HCT116 (cell line): Measurements from ENCODE around the gene DGKZ. TPM values are rescaled to one million over a fixed set of nuclear protein-coding genes. Genes with fewer than 3 reads are reported as not detected.
"Not testable (repeated sequence)": the region's sequence is repeated elsewhere in the genome, so short reads cannot be mapped to it uniquely, and the experiment has no call there.

Experiments
- ATAC-seq: fragments of 200-7000 bp; cut with Tn5 transposase; 2 replicates; pipeline ENCODE4 v1.9.1; 2020; ENCODE audit warnings: mild to moderate bottlenecking, moderate library complexity
- BruUV-seq: library from RNA; stranded (reverse); fragments of 400-500 nt; replicated peaks from 2 replicates; lab custom pipeline; 2021; lab: Mats Ljungman, UMichigan
- CTCF ChIA-PET: fragments of 300-600 bp; sonication (Branson Sonifier 250); formaldehyde crosslinking; loops from one replicate; lab custom pipeline; 2021; ENCODE audit warnings: antibody characterized with exemption; lab: Charles Lee
- POLR2A ChIA-PET: fragments of 300-600, 350-600 bp; sonication (Branson Sonifier 250); formaldehyde crosslinking; loops from one replicate; lab custom pipeline; 2021; ENCODE audit warnings: antibody characterized with exemption; lab: Charles Lee
- RAD21 ChIA-PET, 2 experiments: fragments of 300-600 bp; sonication (Branson Sonifier 250); formaldehyde crosslinking; loops; one replicate each; lab custom pipeline; 2023; ENCODE audit warnings: low total read pairs in 2 of 2; ENCODE audit not compliant: uncharacterized antibody in 2 of 2, unreplicated experiment in 2 of 2, low non-redundant PET in 1 of 2; lab: Charles Lee
- DNase-seq: peaks from one replicate; pipeline ENCODE4 v3.0.0-alpha.2; 2010; ENCODE audit warnings: low read depth, low spot score
- H2AFZ ChIP-seq: fragments of 200-600 bp; shearing (Covaris generic), sonication (generic); 2 replicates; pipeline ENCODE4 v1.6.1; 2017; ENCODE audit warnings: low read depth, mixed run types, mixed read lengths, antibody characterized with exemption, low read length; ENCODE audit not compliant: poor library complexity, severe bottlenecking
- H3K27ac ChIP-seq: 2 replicates; pipeline ENCODE4 v1.5.1; 2012; ENCODE audit warnings: low read depth, low read length
- H3K27me3 ChIP-seq: fragments of 200-600 bp; sonication (generic); 2 replicates; pipeline ENCODE4 v1.6.1; 2016; ENCODE audit warnings: mixed run types, low read length, mixed read lengths; ENCODE audit not compliant: insufficient read depth
- H3K36me3 ChIP-seq, 2 experiments: fragments of 200-500 bp in 1 of 2; fragments of 200-600 bp in 1 of 2; sonication (Bioruptor generic) in 1 of 2; sonication (generic) in 1 of 2; 2 replicates each; pipeline versions ENCODE4 v1.5.1 to v1.6.1; 2014 to 2016; ENCODE audit warnings: low read length in 2 of 2, inconsistent platforms in 1 of 2, mixed read lengths in 1 of 2, mixed run types in 1 of 2; ENCODE audit not compliant: insufficient read depth in 2 of 2, control insufficient read depth in 1 of 2
- H3K4me1 ChIP-seq, 2 experiments: fragments of 200-600 bp in 1 of 2; sonication (generic) in 1 of 2; 2 replicates each; pipeline versions ENCODE4 v1.5.1 to v1.6.1; 2012 to 2017; ENCODE audit warnings: low read length in 2 of 2, inconsistent platforms in 1 of 2, mild to moderate bottlenecking in 1 of 2, mixed read lengths in 1 of 2, mixed run types in 1 of 2, moderate library complexity in 1 of 2; ENCODE audit not compliant: insufficient read depth in 2 of 2, control insufficient read depth in 1 of 2
- H3K4me2 ChIP-seq: fragments of 200-600 bp; sonication (generic); 2 replicates; pipeline ENCODE4 v1.6.1; 2017; ENCODE audit warnings: mixed run types, low read length, mixed read lengths
- H3K4me3 ChIP-seq, 2 experiments: fragments of 200-600 bp in 1 of 2; sonication (generic) in 1 of 2; replicated peaks in 1 of 2; 2 replicates each; pipeline ENCODE4 v1.5.1; 2011 to 2016; ENCODE audit warnings: low read length in 2 of 2, control low read depth in 1 of 2, low read depth in 1 of 2, mild to moderate bottlenecking in 1 of 2, mixed read lengths in 1 of 2, mixed run types in 1 of 2
- H3K79me2 ChIP-seq: fragments of 200-600 bp; sonication (generic); 2 replicates; pipeline ENCODE4 v1.6.1; 2017; ENCODE audit warnings: mild to moderate bottlenecking, mixed run types, low read length, moderate library complexity, mixed read lengths; ENCODE audit not compliant: insufficient read depth
- H3K9ac ChIP-seq: fragments of 200-600 bp; sonication (generic); 2 replicates; pipeline ENCODE4 v1.6.1; 2016; ENCODE audit warnings: low read length, mixed read lengths
- H3K9me2 ChIP-seq: fragments of 200-600 bp; sonication (generic), shearing (Covaris generic); 2 replicates; pipeline ENCODE4 v1.6.1; 2017; ENCODE audit warnings: mixed run types, mild to moderate bottlenecking, moderate library complexity; ENCODE audit not compliant: insufficient read depth
- H3K9me3 ChIP-seq, 2 experiments: fragments of 200-500 bp in 1 of 2; fragments of 200-600 bp in 1 of 2; sonication (Bioruptor generic) in 1 of 2; sonication (generic) in 1 of 2; 2 replicates each; pipeline ENCODE4 v1.6.1; 2014 to 2017; ENCODE audit warnings: low read length in 2 of 2, mixed read lengths in 2 of 2, inconsistent platforms in 1 of 2, low read depth in 1 of 2, mild to moderate bottlenecking in 1 of 2, mixed run types in 1 of 2, moderate library complexity in 1 of 2; ENCODE audit not compliant: control insufficient read depth in 1 of 2, insufficient read depth in 1 of 2
- H4K20me1 ChIP-seq: fragments of 200-600 bp; sonication (generic), shearing (Covaris generic); 2 replicates; pipeline ENCODE4 v1.6.1; 2017; ENCODE audit warnings: mixed run types, mild to moderate bottlenecking, moderate library complexity; ENCODE audit not compliant: insufficient read depth
- CEBPB ChIP-seq: IDR thresholded peaks from 2 replicates; pipeline ENCODE4 v1.6.1; 2012; ENCODE audit warnings: low read depth
- FOSL1 ChIP-seq: IDR thresholded peaks from 2 replicates; pipeline ENCODE4 v1.6.1; 2012; ENCODE audit warnings: low read depth
- POLR2A ChIP-seq: IDR thresholded peaks from 2 replicates; pipeline ENCODE4 v1.7.0; 2011; ENCODE audit warnings: borderline replicate concordance; ENCODE audit not compliant: insufficient read depth, insufficient read length; ENCODE audit errors: extremely low read depth
- POLR2AphosphoS5 ChIP-seq: IDR thresholded peaks from 2 replicates; pipeline ENCODE4 v1.6.1; 2011; ENCODE audit warnings: mild to moderate bottlenecking, low read depth, low read length, moderate library complexity
- RAD21 ChIP-seq: IDR thresholded peaks from 2 replicates; pipeline ENCODE4 v1.6.1; 2012; ENCODE audit warnings: low read depth, mild to moderate bottlenecking
- SP1 ChIP-seq: IDR thresholded peaks from 2 replicates; pipeline ENCODE4 v1.6.1; 2012; ENCODE audit warnings: low read depth
- SRF ChIP-seq: IDR thresholded peaks from 2 replicates; pipeline ENCODE4 v1.6.1; 2012; ENCODE audit warnings: low read depth
- TCF7L2 ChIP-seq: IDR thresholded peaks from 2 replicates; pipeline ENCODE4 v1.7.0; 2011; ENCODE audit warnings: borderline replicate concordance, inconsistent platforms; ENCODE audit not compliant: insufficient read depth, insufficient read length; ENCODE audit errors: extremely low read depth
- YY1 ChIP-seq: IDR thresholded peaks from 2 replicates; pipeline ENCODE4 v1.6.1; 2011; ENCODE audit warnings: low read length, low read depth, moderate library complexity, mild to moderate bottlenecking; ENCODE audit not compliant: insufficient replicate concordance; ENCODE audit errors: extremely low read depth
- ZFX ChIP-seq: fragments of 450-650 bp; IDR thresholded peaks from 2 replicates; pipeline ENCODE4 v1.6.1; 2017
- ZNF274 ChIP-seq: fragments of 200-500 bp; sonication (Bioruptor generic); IDR thresholded peaks from 2 replicates; pipeline ENCODE4 v1.6.1; 2014; ENCODE audit warnings: mild to moderate bottlenecking, low read depth, low read length, inconsistent platforms
- intact Hi-C: fragments of 100-400 bp; cut with micrococcal nuclease; formaldehyde crosslinking; loops from 2 replicates; pipeline ENCODE4 v1.10.0; 2022
- total RNA-seq: library from RNA; stranded (reverse); gene quantifications from one replicate; pipeline ENCODE4 v1.2.1, GENCODE V29; 2021; ENCODE audit not compliant: unreplicated experiment
- TF ChIP-seq, protein P1 (sequence below): IDR thresholded peaks from 2 replicates; pipeline ENCODE4 v1.6.1; 2012
- TF ChIP-seq, protein P2 (sequence below): IDR thresholded peaks from 2 replicates; pipeline ENCODE4 v1.6.1; 2011; ENCODE audit warnings: mild to moderate bottlenecking, low read length, moderate library complexity; ENCODE audit not compliant: insufficient replicate concordance; ENCODE audit errors: extremely low read depth

Gene DGKZ
- total RNA-seq, 1 experiment from 2014 or later, result 70.2 TPM

DNA sequence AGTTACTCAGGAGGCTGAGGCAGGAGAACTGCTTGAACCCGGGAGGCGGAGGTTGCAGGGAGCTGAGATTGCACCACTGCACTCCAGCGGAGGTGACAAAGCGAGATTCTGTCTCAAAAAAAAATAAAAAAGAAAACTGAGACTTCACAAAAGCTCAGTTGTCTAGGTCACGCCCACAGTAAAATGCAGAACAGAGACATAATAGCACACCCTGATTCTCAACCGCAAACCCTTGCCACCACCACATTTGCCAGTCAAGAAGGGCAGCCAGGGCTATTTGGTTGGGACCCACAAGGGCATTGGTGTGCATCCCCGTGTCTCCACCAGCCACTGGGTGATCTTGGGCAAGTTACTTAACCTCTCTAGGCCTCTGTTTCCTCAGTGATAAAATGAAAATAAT, 44.4 kb upstream of the DGKZ start:
- no TSS peak for BruUV-seq
- no peaks in the 10 kb centered on the region for H3K9me2 ChIP-seq
- H3K4me2 ChIP-seq, result no peak overlapping the region
- no peak overlapping the region for H2AFZ ChIP-seq
- peaks cover 0 to 13% of the 10 kb centered on the region in 2 experiments; a peak in 2 of 4 replicates for H3K4me1 ChIP-seq
- no peak overlapping the region for H3K9ac ChIP-seq
- no peaks in the 10 kb centered on the region for H3K79me2 ChIP-seq
- RAD21 ChIA-PET, result no interaction called here
- H3K4me3 ChIP-seq, result no peak overlapping the region
- no peaks in the 10 kb centered on the region for H3K9me3 ChIP-seq
- no peaks in the 10 kb centered on the region for H4K20me1 ChIP-seq
- DNase-seq, result no peak
- CTCF ChIA-PET, result no interaction called here
- POLR2A ChIA-PET, result no interaction called here
- no peak for ATAC-seq
- intact Hi-C loops, result no loop called here
- H3K27me3 ChIP-seq, result no peaks in the 10 kb centered on the region
- H3K36me3 ChIP-seq, result no peaks in the 10 kb centered on the region
- no peak for TF ChIP-seq SRF
- TF ChIP-seq ZFX, result no peak
- no peak for TF ChIP-seq ZNF274
- no peak for TF ChIP-seq POLR2A
- TF ChIP-seq YY1, result no peak
- no peak for TF ChIP-seq TCF7L2
- no peak for TF ChIP-seq FOSL1
- no peak for TF ChIP-seq CEBPB
- TF ChIP-seq, protein P1, sequence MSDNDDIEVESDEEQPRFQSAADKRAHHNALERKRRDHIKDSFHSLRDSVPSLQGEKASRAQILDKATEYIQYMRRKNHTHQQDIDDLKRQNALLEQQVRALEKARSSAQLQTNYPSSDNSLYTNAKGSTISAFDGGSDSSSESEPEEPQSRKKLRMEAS, result no peak
- no peak for TF ChIP-seq RAD21
- TF ChIP-seq SP1, result no peak
- no peak for TF ChIP-seq POLR2AphosphoS5
- TF ChIP-seq, protein P2, sequence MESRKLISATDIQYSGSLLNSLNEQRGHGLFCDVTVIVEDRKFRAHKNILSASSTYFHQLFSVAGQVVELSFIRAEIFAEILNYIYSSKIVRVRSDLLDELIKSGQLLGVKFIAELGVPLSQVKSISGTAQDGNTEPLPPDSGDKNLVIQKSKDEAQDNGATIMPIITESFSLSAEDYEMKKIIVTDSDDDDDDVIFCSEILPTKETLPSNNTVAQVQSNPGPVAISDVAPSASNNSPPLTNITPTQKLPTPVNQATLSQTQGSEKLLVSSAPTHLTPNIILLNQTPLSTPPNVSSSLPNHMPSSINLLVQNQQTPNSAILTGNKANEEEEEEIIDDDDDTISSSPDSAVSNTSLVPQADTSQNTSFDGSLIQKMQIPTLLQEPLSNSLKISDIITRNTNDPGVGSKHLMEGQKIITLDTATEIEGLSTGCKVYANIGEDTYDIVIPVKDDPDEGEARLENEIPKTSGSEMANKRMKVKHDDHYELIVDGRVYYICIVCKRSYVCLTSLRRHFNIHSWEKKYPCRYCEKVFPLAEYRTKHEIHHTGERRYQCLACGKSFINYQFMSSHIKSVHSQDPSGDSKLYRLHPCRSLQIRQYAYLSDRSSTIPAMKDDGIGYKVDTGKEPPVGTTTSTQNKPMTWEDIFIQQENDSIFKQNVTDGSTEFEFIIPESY, result no peak
- H3K27ac ChIP-seq, result no peak overlapping the region

DNA sequence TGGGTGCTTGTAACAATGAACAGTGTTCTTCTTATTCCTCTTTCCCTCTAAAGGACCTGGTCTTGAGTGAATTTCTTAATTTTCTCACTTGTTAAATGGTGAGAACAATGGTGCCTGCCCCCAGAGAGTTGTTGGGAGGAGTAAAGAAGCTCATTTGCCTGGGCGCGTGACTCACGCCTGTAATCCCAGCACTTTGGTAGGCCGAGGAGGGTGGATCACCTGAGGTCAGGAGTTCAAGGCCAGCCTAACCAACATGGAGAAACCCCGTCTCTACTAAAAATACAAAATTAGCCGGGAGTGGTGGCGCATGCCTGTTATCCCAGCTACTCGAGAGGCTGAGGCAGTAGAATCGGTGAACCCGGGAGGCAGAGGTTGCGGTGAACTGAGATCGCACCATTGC, 43.2 kb upstream of the DGKZ start:
- H3K27me3 ChIP-seq, H4K20me1 ChIP-seq, H3K9me3 ChIP-seq, intact Hi-C loops, H3K4me3 ChIP-seq, H3K27ac ChIP-seq, H3K79me2 ChIP-seq, RAD21 ChIA-PET, CTCF ChIA-PET, H2AFZ ChIP-seq, H3K4me2 ChIP-seq, BruUV-seq, DNase-seq, H3K9me2 ChIP-seq, ATAC-seq, H3K9ac ChIP-seq, H3K36me3 ChIP-seq: not testable (repeated sequence)
- POLR2A ChIA-PET, result interaction anchor here (0.8 kb wide), 1 partner anchor 61 kb away, joined by 5 read pairs; no protein-coding TSS in a partner anchor
- H3K4me1 ChIP-seq, result peaks cover 0 to 21% of the 10 kb centered on the region in 2 experiments; a peak in 3 of 4 replicates
